Cerebellar cortex (tissue), 1 donor: ENCODE data around the gene SLC17A2.
A peak's percentile ranks its signal among the peaks of the same experiment; 100 is the strongest.
"Not testable (repeated sequence)": the region's sequence is repeated elsewhere in the genome, so short reads cannot be mapped to it uniquely, and the experiment has no call there.

Source experiments
- DNase-seq: peaks from one replicate; pipeline ENCODE4 v3.0.0-alpha.2; 2015; ENCODE audit warnings: low spot score

The SLC17A2 gene

GRCh38 chr6:25951296-25952032 is 21.0 kb upstream of the SLC17A2 start:
- DNase-seq, result no peak

GRCh38 chr6:25950297-25950696 is 19.8 kb upstream of the SLC17A2 start:
- no peak for DNase-seq

DNA sequence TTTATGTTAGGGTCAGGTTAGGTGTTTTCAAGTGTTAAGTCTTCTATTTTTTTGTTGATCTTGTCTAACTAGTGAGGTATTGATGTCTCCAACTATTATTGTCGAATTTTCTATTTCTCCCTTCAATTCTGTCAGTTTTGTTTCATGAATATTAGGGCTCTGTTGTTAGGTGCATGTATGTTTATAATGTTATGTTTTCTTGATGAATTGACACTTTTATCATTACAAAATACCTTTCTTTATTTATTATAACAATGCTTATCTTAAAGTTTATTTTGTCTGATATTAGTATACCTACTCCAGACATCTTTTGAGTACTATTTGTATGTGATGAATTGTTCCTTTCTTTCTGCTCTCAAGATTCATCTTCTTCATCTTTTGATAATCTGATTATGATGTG is 19.2 kb upstream of the SLC17A2 start:
- DNase-seq, result no peak

- DNase-seq, result not testable (repeated sequence)
These were observed 17.0 kb upstream of the SLC17A2 start for GRCh38 chr6:25947492-25947891.

GRCh38 chr6:25946631-25947030 is 16.1 kb upstream of the SLC17A2 start:
- no peak for DNase-seq

DNA sequence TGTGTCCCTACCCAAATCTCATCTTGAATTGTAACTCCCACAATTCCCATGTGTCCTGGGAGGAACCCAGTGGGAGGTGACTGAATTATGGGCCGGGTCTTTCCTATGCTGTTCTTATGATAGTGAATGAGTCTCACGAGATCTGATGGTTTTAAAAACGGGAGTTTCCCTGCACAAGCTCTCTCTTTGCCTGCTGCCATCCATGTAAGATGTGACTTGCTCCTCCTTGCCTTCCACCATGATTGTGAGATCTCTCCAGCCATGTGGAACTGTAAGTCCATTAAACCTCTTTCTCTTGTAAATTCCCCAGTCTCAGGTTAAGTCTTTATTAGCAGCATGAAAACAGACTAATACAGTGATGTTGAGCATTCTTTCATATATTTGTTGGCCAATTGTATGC is 15.2 kb upstream of the SLC17A2 start:
- DNase-seq, result not testable (repeated sequence)

- DNase-seq, result no peak
These were observed 14.4 kb upstream of the SLC17A2 start for GRCh38 chr6:25944688-25945574.

GRCh38 chr6:25943887-25944286 is 13.4 kb upstream of the SLC17A2 start:
- DNase-seq, result no peak

DNA sequence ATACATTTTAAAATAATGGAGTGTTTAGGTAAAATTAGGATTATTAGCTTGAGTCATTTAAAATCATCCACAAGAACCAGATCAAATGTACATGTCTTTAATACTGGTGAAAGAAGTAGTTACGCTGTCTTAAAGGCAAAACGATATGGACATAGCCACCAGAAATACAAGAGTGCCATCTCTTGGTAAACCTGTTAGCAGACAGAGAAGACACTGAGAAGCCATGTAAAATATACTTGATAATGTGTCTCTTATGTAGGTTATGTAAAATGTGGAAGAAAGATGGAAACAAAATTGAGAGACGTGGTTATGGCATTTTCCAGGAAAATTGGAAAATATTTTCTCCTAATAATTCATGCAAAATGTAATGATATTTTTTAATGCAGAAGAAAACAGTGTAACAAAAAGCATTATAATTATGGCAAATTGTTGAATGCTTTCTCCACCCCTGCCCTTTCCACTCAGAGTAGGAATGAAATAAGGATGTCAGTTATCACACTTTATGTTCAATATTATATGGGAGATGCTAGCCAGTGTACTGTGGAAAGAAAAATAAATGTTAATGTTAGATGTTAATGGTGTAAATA is 12.2 kb upstream of the SLC17A2 start:
- DNase-seq, result peak; percentile 30

GRCh38 chr6:25939593-25939992 is 9.1 kb upstream of the SLC17A2 start:
- no peak for DNase-seq

DNA sequence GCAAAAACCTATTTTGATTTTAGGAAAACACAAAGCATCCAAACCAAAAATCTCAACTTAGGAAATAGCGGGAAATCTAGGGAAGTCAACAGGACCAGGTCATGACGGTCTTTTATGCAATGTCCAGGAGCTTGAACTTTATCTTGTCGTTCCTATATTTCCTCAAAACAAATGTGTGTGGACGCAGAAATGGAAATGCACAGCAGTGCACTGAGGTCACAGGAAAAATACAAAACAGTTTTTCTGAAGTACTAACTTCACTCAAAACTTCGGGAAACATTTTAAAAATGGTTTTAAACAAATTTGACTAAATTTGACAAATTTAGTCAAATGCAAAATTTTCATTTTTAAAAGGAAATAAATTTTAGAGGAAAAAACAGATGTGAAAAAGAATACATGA is 5.5 kb upstream of the SLC17A2 start:
- no peak for DNase-seq

GRCh38 chr6:25934735-25935313 is 4.3 kb upstream of the SLC17A2 start:
- DNase-seq, result no peak

- no peak for DNase-seq
These were observed 3.7 kb upstream of the SLC17A2 start for GRCh38 chr6:25934156-25934555.

DNA sequence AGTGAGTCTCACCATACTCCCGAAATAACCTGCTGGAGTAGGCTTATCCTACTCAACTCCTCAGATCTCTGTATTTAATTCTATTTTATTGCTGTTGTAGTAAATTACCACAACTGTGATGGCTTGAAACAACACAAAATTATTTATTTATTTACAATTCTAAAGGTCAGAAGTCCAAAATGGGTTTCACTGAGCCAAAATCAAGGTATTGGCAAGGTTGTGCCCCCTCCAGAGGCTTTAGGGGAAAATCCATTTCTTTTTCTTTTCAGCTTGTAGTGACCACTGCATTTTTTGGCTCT is 869 bp upstream of the SLC17A2 start:
- DNase-seq, result no peak

- DNase-seq, result not testable (repeated sequence)
These were observed 706 bp downstream of the SLC17A2 start for GRCh38 chr6:25929785-25930184.

- DNase-seq, result no peak
These were observed 1.7 kb downstream of the SLC17A2 start for GRCh38 chr6:25928562-25929324.

DNA sequence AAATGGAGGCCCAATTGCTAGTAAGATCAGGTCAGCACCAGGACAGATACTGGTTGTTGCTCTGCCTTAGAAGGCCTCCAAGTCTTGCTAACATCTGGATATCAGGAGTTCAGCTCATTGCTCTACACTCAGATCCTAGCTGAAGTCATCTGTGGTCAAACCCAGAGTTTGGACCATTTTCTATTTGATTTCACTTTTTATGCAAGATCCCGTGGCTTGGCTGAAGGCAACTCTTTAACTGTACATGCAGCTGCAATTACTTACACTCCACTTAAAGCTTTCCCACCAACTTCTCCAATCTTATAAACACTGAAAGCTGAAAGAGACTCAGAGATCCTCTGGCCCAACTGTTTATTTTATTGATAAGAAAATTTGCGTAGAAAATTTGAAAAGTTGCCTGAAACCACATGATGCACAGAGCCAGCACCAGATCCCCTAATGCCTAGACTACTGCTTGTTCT is 2.7 kb downstream of the SLC17A2 start:
- DNase-seq, result no peak

DNA sequence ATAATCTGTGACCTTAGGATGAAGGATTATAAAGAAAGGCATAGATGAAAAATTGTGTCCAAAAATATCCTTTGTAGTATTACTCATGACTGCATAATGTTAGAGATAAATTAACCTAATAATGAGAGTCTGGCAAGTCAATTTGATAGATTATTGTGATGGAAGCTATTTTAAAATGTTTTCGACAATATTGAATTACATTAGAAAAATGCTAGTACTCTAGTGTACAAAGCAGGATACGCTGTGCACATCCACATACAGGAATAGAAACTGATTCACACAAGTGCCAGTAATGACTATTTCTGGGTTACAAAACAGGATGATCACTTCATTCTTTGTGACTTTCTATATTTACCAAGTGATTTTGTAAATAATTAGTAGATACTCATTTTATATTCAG is 3.3 kb downstream of the SLC17A2 start:
- no peak for DNase-seq

GRCh38 chr6:25925876-25926275 is 4.6 kb downstream of the SLC17A2 start:
- no peak for DNase-seq

DNA sequence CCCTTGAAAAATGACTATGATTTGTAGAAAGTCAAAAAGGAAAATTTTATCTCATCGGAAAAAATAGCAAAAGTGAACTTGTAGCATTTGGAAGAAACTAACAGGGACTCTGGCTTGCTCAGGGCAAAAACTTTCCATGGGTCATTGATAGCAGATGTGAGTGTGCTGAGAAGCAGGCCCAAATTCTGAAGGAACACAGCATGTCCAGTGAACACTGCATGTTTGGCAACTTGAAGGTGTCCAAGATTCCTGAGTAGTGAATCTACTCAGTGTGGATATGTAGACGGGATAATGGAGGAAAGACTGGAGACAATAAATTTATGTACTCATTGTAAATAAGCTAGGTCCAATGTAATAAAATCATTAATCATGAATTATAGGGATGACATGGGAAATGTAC is 8.2 kb downstream of the SLC17A2 start:
- DNase-seq, result no peak

DNA sequence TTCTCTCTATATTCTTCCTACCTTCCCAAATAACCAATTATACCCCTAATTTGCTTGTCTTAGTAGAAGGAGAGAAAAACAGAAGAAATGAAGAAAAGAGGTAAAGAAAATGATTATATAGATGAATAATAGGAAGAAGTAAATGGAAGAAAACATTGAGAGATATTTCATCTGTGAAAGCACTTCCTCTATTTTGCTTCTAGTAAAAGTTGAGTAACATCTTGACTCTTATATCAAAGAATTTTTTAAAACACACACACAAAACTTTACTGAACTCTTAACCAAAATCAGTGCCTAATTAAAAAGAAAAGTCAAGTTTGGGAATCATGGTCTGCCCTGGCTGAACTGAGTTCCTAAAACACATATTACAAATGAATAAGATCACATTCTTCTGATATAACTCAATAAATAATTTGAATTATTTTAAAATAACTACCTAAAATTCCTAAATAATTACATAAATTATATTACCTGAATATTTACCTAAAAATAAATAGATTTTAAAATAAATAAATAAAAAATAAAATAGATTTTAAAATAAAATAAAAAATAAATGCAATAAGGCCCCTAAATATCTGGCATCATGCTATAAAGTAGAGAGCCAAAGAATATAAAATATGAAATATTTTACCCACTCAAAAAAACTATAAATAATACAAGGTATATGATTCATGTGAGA is 8.8 kb downstream of the SLC17A2 start:
- DNase-seq, result no peak
